CD4-positive, alpha-beta memory T cell (primary cell): ENCODE results near the gene SBK2. TPM values are rescaled to one million over a fixed set of nuclear protein-coding genes. Genes with fewer than 3 reads are reported as not detected.
"Not testable (repeated sequence)": the region's sequence is repeated elsewhere in the genome, so short reads cannot be mapped to it uniquely, and the experiment has no call there.

Experiments
- CTCF ChIA-PET: fragments of 350-600 bp; sonication (Branson Sonifier 250); formaldehyde crosslinking; loops from one replicate; lab custom pipeline; 2021; ENCODE audit warnings: inconsistent platforms; ENCODE audit not compliant: partially characterized antibody; lab: Charles Lee
- POLR2A ChIA-PET: fragments of 350-600 bp; sonication (Branson Sonifier 250); formaldehyde crosslinking; loops from one replicate; lab custom pipeline; 2021; ENCODE audit not compliant: partially characterized antibody; lab: Charles Lee
- DNase-seq, 5 donors: peaks; one replicate each; pipeline versions ENCODE4 v3.0.0 to v3.0.0-alpha.2; 2020 to 2022; ENCODE audit warnings: mixed read lengths in 1 of 5
- H3K27ac ChIP-seq: one replicate; pipeline ENCODE4 v1.7.0; 2013; ENCODE audit warnings: low read depth, low read length
- H3K27me3 ChIP-seq: 2 replicates; pipeline ENCODE4 v1.7.0; 2013; ENCODE audit warnings: mild to moderate bottlenecking, low read length, moderate library complexity; ENCODE audit not compliant: insufficient read depth
- H3K36me3 ChIP-seq: 2 replicates; pipeline ENCODE4 v1.7.0; 2013; ENCODE audit warnings: mild to moderate bottlenecking, low read length, moderate library complexity; ENCODE audit not compliant: insufficient read depth
- H3K4me1 ChIP-seq: 2 replicates; pipeline ENCODE4 v1.7.0; 2013; ENCODE audit warnings: mild to moderate bottlenecking, low read length, moderate library complexity; ENCODE audit not compliant: insufficient read depth
- H3K4me3 ChIP-seq, 2 donors: one replicate each; pipeline ENCODE4 v1.7.0; 2013; ENCODE audit warnings: low read length in 2 of 2, mild to moderate bottlenecking in 1 of 2
- H3K9me3 ChIP-seq, 2 donors: one replicate each; pipeline ENCODE4 v1.7.0; 2013; ENCODE audit warnings: low read length in 2 of 2, control low read depth in 1 of 2; ENCODE audit not compliant: control insufficient read depth in 1 of 2
- H3K27ac Mint-ChIP-seq, 7 donors: one replicate each; pipeline ENCODE4 v1.8.0; 2020 to 2021; ENCODE audit warnings: mixed read lengths in 7 of 7, mild to moderate bottlenecking in 6 of 7, inconsistent platforms in 3 of 7, moderate library complexity in 3 of 7
- H3K27me3 Mint-ChIP-seq, 2 donors: one replicate each; pipeline ENCODE4 v1.8.0; 2020 to 2021; ENCODE audit warnings: mixed read lengths in 2 of 2
- H3K36me3 Mint-ChIP-seq, 2 donors: one replicate each; pipeline ENCODE4 v1.8.0; 2020 to 2021; ENCODE audit warnings: mixed read lengths in 2 of 2, inconsistent platforms in 1 of 2, mild to moderate bottlenecking in 1 of 2
- H3K4me1 Mint-ChIP-seq, 4 donors: one replicate each; pipeline ENCODE4 v1.8.0; 2020 to 2021; ENCODE audit warnings: mixed read lengths in 4 of 4, mild to moderate bottlenecking in 1 of 4
- H3K4me3 Mint-ChIP-seq, 8 donors: one replicate each; pipeline ENCODE4 v1.8.0; 2020 to 2021; ENCODE audit warnings: mixed read lengths in 8 of 8, mild to moderate bottlenecking in 7 of 8, moderate library complexity in 6 of 8, inconsistent platforms in 3 of 8
- H3K9me3 Mint-ChIP-seq, 8 donors: one replicate each; pipeline ENCODE4 v1.8.0; 2020 to 2021; ENCODE audit warnings: mixed read lengths in 8 of 8, mild to moderate bottlenecking in 5 of 8, inconsistent platforms in 3 of 8, moderate library complexity in 1 of 8
- intact Hi-C: fragments of 100-400 bp; cut with micrococcal nuclease; formaldehyde crosslinking; loops from one replicate; pipeline ENCODE4 v1.15.1; 2023
- polyA plus RNA-seq, 2 donors: library from polyadenylated mRNA; unstranded; fragments of 300-500 nt; fragmentation: Illumina TruSeq; gene quantifications; one replicate each; pipeline ENCODE4 v1.2.3, GENCODE V29; 2021
- total RNA-seq, 2 experiments: library from RNA; stranded (reverse); gene quantifications; one replicate each; pipeline ENCODE4 v1.2.3, GENCODE V29; 2021

Gene SBK2
- total RNA-seq (not detected), polyA plus RNA-seq (not detected)

DNA sequence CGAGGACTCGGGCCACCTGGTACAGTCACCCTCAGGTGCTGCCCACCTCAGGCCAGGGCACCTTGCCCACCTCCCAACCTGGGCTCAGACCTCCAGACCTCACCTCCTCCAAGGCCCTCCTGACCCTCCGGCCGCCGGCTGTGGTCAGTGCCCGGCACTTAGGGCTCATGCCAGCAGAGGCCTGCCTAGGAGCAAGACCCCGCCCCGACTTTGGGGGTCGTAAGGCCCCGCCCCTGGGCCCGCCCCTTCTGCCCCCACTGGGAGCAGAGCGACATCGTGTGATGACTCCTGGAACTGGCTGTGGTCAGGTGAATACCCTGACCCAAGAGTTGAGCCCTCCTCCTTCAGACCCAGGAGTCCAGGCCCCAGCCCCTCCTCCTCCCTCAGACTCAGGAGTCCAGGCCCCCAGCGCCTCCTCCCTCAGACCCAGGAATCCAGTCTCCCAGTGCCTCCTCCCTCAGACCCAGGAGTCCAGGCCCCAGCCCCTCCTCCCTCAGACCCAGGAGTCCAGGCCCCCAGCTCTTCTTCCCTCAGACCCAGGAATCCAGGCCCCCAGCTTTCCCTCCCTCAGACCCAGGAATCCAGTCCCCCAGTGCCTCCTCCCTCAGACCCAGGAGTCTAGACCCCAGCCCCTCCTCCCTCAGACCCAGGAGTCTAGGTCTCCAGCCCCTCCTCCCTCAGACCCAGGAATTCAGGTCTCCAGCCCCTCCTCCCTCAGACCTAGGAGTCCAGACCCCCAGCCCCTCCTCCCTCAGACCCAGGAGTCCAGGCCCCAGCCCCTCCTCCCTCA is at the start of gene SBK2:
Gene SBK2 (minus strand): TSS at position 183 of the 790 bp plus-strand sequence. CDS start 839 bp downstream, outside the sequence.
- Mint-ChIP-seq H3K9me3 (no peaks in the 10 kb centered on the region), H3K4me3 (no peak within 1 kb of the TSS), H3K27me3 (peaks cover 2 to 4% of the 10 kb centered on the region in 2 donors), H3K4me1 (no peaks in the 10 kb centered on the region), H3K36me3 (no peaks in the 10 kb centered on the region), H3K27ac (no peak within 1 kb of the TSS)
- intact Hi-C loops: no loop called here
- H3K27me3 ChIP-seq: no peaks in the 10 kb centered on the region
- no peaks in the 10 kb centered on the region for H3K36me3 ChIP-seq
- ChIA-PET CTCF (no interaction called here), POLR2A (no interaction called here)
- no peaks in the 10 kb centered on the region for H3K4me1 ChIP-seq
- no peak within 1 kb of the TSS for H3K27ac ChIP-seq
- H3K9me3 ChIP-seq: no peaks in the 10 kb centered on the region
- no peak for DNase-seq
- H3K4me3 ChIP-seq: no peak within 1 kb of the TSS

- Histone ChIP-seq H3K36me3 (no peaks in the 10 kb centered on the region), H3K27ac (no peak overlapping the region), H3K4me3 (peak overlapping the region; percentile 6 to 10), H3K9me3 (no peaks in the 10 kb centered on the region), H3K4me1 (peaks cover 41% of the 10 kb centered on the region), H3K27me3 (no peaks in the 10 kb centered on the region)
- DNase-seq: peak in 2 of 5 donors; percentile 23 to 53
- CTCF ChIA-PET: interaction anchor here (1.6 to 5.0 kb wide), 3 partner anchors 20 to 46 kb away, joined by 3 to 23 read pairs (median 9); partner anchors contain the start of genes ZNF784 and ZNF865
- peaks cover 23 to 59% (median 39%) of the 10 kb centered on the region in 4 donors for H3K4me1 Mint-ChIP-seq
- no peaks in the 10 kb centered on the region for H3K9me3 Mint-ChIP-seq
- H3K36me3 Mint-ChIP-seq: no peaks in the 10 kb centered on the region
- H3K4me3 Mint-ChIP-seq: peak overlapping the region; percentile 66 to 94 (median 84)
- intact Hi-C loops: no loop called here
- peak overlapping the region; percentile 7 to 93 (median 79) for H3K27ac Mint-ChIP-seq
- no peaks in the 10 kb centered on the region for H3K27me3 Mint-ChIP-seq
- POLR2A ChIA-PET: interaction anchor here (0.6 to 5.0 kb wide), 4 partner anchors 9 to 69 kb away, joined by 3 to 49 read pairs (median 3); partner anchors contain the start of genes FIZ1 and ZNF524
These were observed 48.9 kb upstream of the SBK2 start for GRCh38 chr19:55585658-55586339.

- H3K4me1 ChIP-seq: peaks cover 46% of the 10 kb centered on the region
- H3K9me3 Mint-ChIP-seq: peaks cover 0 to 1% (median 0%) of the 10 kb centered on the region in 8 donors
- H3K4me1 Mint-ChIP-seq: peaks cover 26 to 61% (median 41%) of the 10 kb centered on the region in 4 donors
- H3K27ac Mint-ChIP-seq: peak overlapping the region in 2 of 7 donors; percentile 10 to 46
- intact Hi-C loops: no loop called here
- no peak overlapping the region for H3K27ac ChIP-seq
- H3K36me3 ChIP-seq: no peaks in the 10 kb centered on the region
- peaks cover 0 to under 1% of the 10 kb centered on the region in 2 donors for H3K27me3 Mint-ChIP-seq
- H3K27me3 ChIP-seq: no peaks in the 10 kb centered on the region
- ChIA-PET POLR2A (interaction anchor here (0.8 to 5.0 kb wide), 2 partner anchors 15 to 40 kb away, joined by 4 to 49 read pairs; partner anchors contain the start of genes FIZ1, ZNF524 and ZNF784), CTCF (interaction anchor here (1.6 to 5.0 kb wide), 3 partner anchors 21 to 47 kb away, joined by 3 to 23 read pairs (median 9); partner anchors contain the start of genes ZNF784 and ZNF865)
- peaks cover 2 to 3% of the 10 kb centered on the region in 2 donors for H3K36me3 Mint-ChIP-seq
- no peak overlapping the region for H3K4me3 ChIP-seq
- DNase-seq: no peak
- peak overlapping the region in 1 of 8 donors; percentile 89 for H3K4me3 Mint-ChIP-seq
- no peaks in the 10 kb centered on the region for H3K9me3 ChIP-seq
These were observed 47.9 kb upstream of the SBK2 start for GRCh38 chr19:55584871-55585270.

- ChIA-PET CTCF (interaction anchor here (1.6 to 5.0 kb wide), 3 partner anchors 22 to 48 kb away, joined by 3 to 23 read pairs (median 9); partner anchors contain the start of genes ZNF784 and ZNF865), POLR2A (interaction anchor here (0.8 to 5.0 kb wide), 2 partner anchors 16 to 41 kb away, joined by 4 to 49 read pairs; partner anchors contain the start of genes FIZ1, ZNF524 and ZNF784)
- intact Hi-C loops, H3K4me3 Mint-ChIP-seq, DNase-seq, H3K36me3 ChIP-seq, H3K27me3 Mint-ChIP-seq, H3K9me3 ChIP-seq, H3K27me3 ChIP-seq, H3K9me3 Mint-ChIP-seq, H3K36me3 Mint-ChIP-seq, H3K4me3 ChIP-seq, H3K27ac ChIP-seq: not testable (repeated sequence)
- Mint-ChIP-seq H3K27ac (peak overlapping the region in 2 of 7 donors; percentile 10 to 64), H3K4me1 (peaks cover 29 to 58% (median 44%) of the 10 kb centered on the region in 4 donors)
- peaks cover 48% of the 10 kb centered on the region for H3K4me1 ChIP-seq
These were observed 47.0 kb upstream of the SBK2 start for GRCh38 chr19:55583897-55584296.

DNA sequence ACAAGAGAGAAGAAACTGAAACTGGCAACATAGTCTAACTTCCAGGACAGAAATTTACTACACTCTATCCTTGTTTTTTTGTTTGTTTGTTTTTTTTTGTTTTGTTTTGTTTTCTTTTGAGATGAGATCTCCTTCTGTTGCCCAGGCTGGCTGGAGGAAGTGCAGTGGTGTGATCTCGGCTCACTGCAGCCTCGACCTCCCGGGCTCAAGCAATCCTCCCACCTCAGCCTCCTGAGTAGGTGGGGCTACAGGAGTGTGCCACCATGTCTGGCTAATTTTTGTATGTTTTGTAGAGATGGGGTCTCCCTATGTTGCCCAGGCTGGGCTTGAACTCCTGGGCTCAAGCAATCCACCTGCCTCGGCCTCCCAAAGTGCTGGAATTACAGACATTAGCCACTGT is 45.4 kb upstream of the SBK2 start:
- H3K9me3 Mint-ChIP-seq, intact Hi-C loops, H3K36me3 ChIP-seq, H3K4me3 ChIP-seq, H3K27me3 Mint-ChIP-seq, DNase-seq, H3K9me3 ChIP-seq, H3K27ac ChIP-seq, H3K27me3 ChIP-seq: not testable (repeated sequence)
- Mint-ChIP-seq H3K4me1 (peaks cover 27 to 54% (median 35%) of the 10 kb centered on the region in 4 donors), H3K4me3 (peak overlapping the region in 4 of 8 donors; percentile 12 to 80 (median 44)), H3K36me3 (peaks cover 8 to 11% of the 10 kb centered on the region in 2 donors), H3K27ac (peak overlapping the region in 5 of 7 donors; percentile 43 to 89 (median 57))
- H3K4me1 ChIP-seq: peaks cover 37% of the 10 kb centered on the region
- ChIA-PET POLR2A (interaction anchor here (2.5 to 2.6 kb wide), 2 partner anchors 17 to 24 kb away, joined by 13 to 30 read pairs; partner anchors contain the start of genes FIZ1, ZNF524 and ZNF865), CTCF (interaction anchor here (1.1 to 2.0 kb wide), 3 partner anchors 49 to 79 kb away, joined by 3 to 7 read pairs (median 4); no protein-coding TSS in a partner anchor)

- CTCF ChIA-PET: interaction anchor here (0.8 to 2.0 kb wide), 6 partner anchors 24 to 78 kb away, joined by 3 to 7 read pairs (median 4); partner anchors contain the start of gene ZNF865
- H3K27ac Mint-ChIP-seq: peak overlapping the region in 5 of 7 donors; percentile 43 to 91 (median 70)
- peaks cover 0 to 4% (median 0%) of the 10 kb centered on the region in 8 donors for H3K9me3 Mint-ChIP-seq
- no peaks in the 10 kb centered on the region for H3K9me3 ChIP-seq
- H3K27ac ChIP-seq: no peak overlapping the region
- DNase-seq: no peak
- peaks cover 24 to 49% (median 31%) of the 10 kb centered on the region in 4 donors for H3K4me1 Mint-ChIP-seq
- H3K27me3 ChIP-seq: no peaks in the 10 kb centered on the region
- POLR2A ChIA-PET: interaction anchor here (1.1 to 2.6 kb wide), 6 partner anchors 14 to 61 kb away, joined by 4 to 30 read pairs (median 10); partner anchors contain the start of genes FIZ1, ZNF524, ZNF581 and ZNF865
- no peak overlapping the region for H3K4me3 ChIP-seq
- H3K36me3 ChIP-seq: no peaks in the 10 kb centered on the region
- peaks cover 0 to 1% of the 10 kb centered on the region in 2 donors for H3K27me3 Mint-ChIP-seq
- H3K36me3 Mint-ChIP-seq: peaks cover 11 to 15% of the 10 kb centered on the region in 2 donors
- H3K4me3 Mint-ChIP-seq: peak overlapping the region; percentile 6 to 83 (median 58)
- intact Hi-C loops: loop anchor here (2.0 kb wide), 2 partner anchors 17 to 65 kb away; partner anchors contain the start of gene FIZ1
- H3K4me1 ChIP-seq: peaks cover 32% of the 10 kb centered on the region
These were observed 44.9 kb upstream of the SBK2 start for GRCh38 chr19:55581823-55582223.
